ENCODE results near the gene LRRK2.
"Not testable (repeated sequence)": the region's sequence is repeated elsewhere in the genome, so short reads cannot be mapped to it uniquely, and the experiment has no call there.

The LRRK2 gene

GRCh38 chr12:40240779-40241178, 16.0 kb downstream of the LRRK2 start:
- no peak for DNase-seq (ENCODE audit: insufficient read length, low spot score)
- TF ChIP-seq POLR2A (IDR thresholded peaks at IDR 0.05; ENCODE audit: low read depth, low read length) (no peak), SPI1 (IDR thresholded peaks at IDR 0.05; ENCODE audit: low read depth, low read length) (no peak), TAF1 (IDR thresholded peaks at IDR 0.05; ENCODE audit: low read depth, low read length) (no peak), PAX5 (IDR thresholded peaks at IDR 0.05; ENCODE audit: insufficient read depth, low read length, severe bottlenecking) (no peak), POLR2AphosphoS5 (IDR thresholded peaks at IDR 0.05; ENCODE audit: low read depth, low read length) (no peak), POU2F2 (IDR thresholded peaks at IDR 0.05; ENCODE audit: low read depth, low read length) (no peak)
- no peak for FAIRE-seq

- DNase-seq (ENCODE audit: insufficient read length, low spot score) (no peak), FAIRE-seq (no peak)
- no peak for TF ChIP-seq SPI1 (IDR thresholded peaks at IDR 0.05; ENCODE audit: low read depth, low read length)
- TF ChIP-seq PAX5 (IDR thresholded peaks at IDR 0.05; ENCODE audit: insufficient read depth, low read length, severe bottlenecking), result no peak
- TF ChIP-seq POU2F2 (IDR thresholded peaks at IDR 0.05; ENCODE audit: low read depth, low read length), result no peak
- no peak for TF ChIP-seq TAF1 (IDR thresholded peaks at IDR 0.05; ENCODE audit: low read depth, low read length)
- no peak for TF ChIP-seq POLR2AphosphoS5 (IDR thresholded peaks at IDR 0.05; ENCODE audit: low read depth, low read length)
- TF ChIP-seq POLR2A (IDR thresholded peaks at IDR 0.05; ENCODE audit: low read depth, low read length), result no peak
Measured at GRCh38 chr12:40241741-40242140, 16.9 kb downstream of the LRRK2 start.

- not testable (repeated sequence) for FAIRE-seq; DNase-seq (ENCODE audit: insufficient read length, low spot score)
Measured at GRCh38 chr12:40244526-40245156, 19.8 kb downstream of the LRRK2 start.

GRCh38 chr12:40248034-40248433, 23.2 kb downstream of the LRRK2 start:
- FAIRE-seq (peak; percentile 23), DNase-seq (ENCODE audit: insufficient read length, low spot score) (no peak)
- TF ChIP-seq POU2F2 (IDR thresholded peaks at IDR 0.05; ENCODE audit: low read depth, low read length), result no peak
- TF ChIP-seq POLR2AphosphoS5 (IDR thresholded peaks at IDR 0.05; ENCODE audit: low read depth, low read length), result no peak
- TF ChIP-seq TAF1 (IDR thresholded peaks at IDR 0.05; ENCODE audit: low read depth, low read length), result no peak
- TF ChIP-seq SPI1 (IDR thresholded peaks at IDR 0.05; ENCODE audit: low read depth, low read length), result no peak
- no peak for TF ChIP-seq POLR2A (IDR thresholded peaks at IDR 0.05; ENCODE audit: low read depth, low read length)
- no peak for TF ChIP-seq PAX5 (IDR thresholded peaks at IDR 0.05; ENCODE audit: insufficient read depth, low read length, severe bottlenecking)

- no peak for DNase-seq (ENCODE audit: insufficient read length, low spot score)
- no peak for FAIRE-seq
- TF ChIP-seq SPI1 (IDR thresholded peaks at IDR 0.05; ENCODE audit: low read depth, low read length), result peak; percentile 44; the same call in 1 of the 2 replicates
- no peak for TF ChIP-seq PAX5 (IDR thresholded peaks at IDR 0.05; ENCODE audit: insufficient read depth, low read length, severe bottlenecking)
Measured at GRCh38 chr12:40248585-40249297, 23.9 kb downstream of the LRRK2 start.

- FAIRE-seq; DNase-seq (ENCODE audit: insufficient read length, low spot score): not testable (repeated sequence)
Measured at GRCh38 chr12:40250652-40251051, 25.9 kb downstream of the LRRK2 start.

DNA sequence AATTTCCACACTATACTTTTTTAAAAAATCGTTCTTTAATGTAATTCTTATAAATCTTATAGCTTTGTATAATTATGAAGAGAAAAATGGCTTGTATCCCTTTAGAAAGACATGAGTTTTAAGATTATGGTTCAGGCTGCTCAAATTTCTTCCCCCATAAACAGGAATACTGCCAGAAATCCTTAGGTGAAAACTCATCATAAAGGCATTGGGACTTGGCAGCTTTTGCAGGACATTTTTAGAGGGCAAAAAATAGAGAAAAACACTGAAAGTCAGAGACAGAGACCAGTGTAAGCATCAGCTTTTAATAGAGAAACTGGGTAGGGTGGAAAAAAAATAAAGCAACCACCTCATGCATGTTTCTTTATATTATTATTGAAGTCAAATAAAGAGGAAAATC, 29.1 kb downstream of the LRRK2 start:
- TF ChIP-seq TAF1 (IDR thresholded peaks at IDR 0.05; ENCODE audit: low read depth, low read length), result no peak
- no peak for TF ChIP-seq POU2F2 (IDR thresholded peaks at IDR 0.05; ENCODE audit: low read depth, low read length)
- no peak for TF ChIP-seq SPI1 (IDR thresholded peaks at IDR 0.05; ENCODE audit: low read depth, low read length)
- TF ChIP-seq POLR2A (IDR thresholded peaks at IDR 0.05; ENCODE audit: low read depth, low read length), result no peak
- no peak for TF ChIP-seq POLR2AphosphoS5 (IDR thresholded peaks at IDR 0.05; ENCODE audit: low read depth, low read length)
- no peak for TF ChIP-seq PAX5 (IDR thresholded peaks at IDR 0.05; ENCODE audit: insufficient read depth, low read length, severe bottlenecking)
- DNase-seq (ENCODE audit: insufficient read length, low spot score), result no peak

DNA sequence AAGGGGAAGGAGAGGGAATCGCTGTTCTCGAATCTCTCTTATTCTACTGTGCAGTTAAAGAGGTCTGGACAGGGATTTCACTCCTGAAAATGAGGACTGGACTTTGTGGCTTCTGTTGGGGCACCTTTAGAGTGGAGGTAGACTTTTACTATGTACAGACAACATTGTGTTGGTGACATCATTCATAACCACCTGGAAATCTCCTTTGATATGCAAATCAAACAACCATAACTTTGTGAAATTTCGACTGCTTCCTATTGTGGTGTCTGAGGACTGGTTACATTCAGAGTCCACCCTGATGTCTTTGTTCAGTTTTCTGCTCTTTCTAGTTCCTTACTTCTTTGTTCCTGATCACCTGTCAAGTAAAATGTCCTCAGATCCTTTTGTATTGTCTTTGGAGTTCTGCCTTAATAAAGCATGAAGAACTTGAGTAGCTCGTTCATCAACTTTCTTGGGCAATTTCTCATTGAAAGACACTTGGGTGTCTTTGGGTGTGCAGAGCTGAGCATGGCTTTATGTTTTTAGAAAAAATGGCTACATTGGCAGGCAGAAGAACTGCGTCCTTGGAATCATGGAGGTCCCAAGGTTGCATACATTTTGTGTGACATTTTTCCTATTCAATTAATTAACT, 29.8 kb downstream of the LRRK2 start:
- TF ChIP-seq PAX5 (IDR thresholded peaks at IDR 0.05; ENCODE audit: insufficient read depth, low read length, severe bottlenecking), result no peak
- no peak for TF ChIP-seq POLR2AphosphoS5 (IDR thresholded peaks at IDR 0.05; ENCODE audit: low read depth, low read length)
- TF ChIP-seq POLR2A (IDR thresholded peaks at IDR 0.05; ENCODE audit: low read depth, low read length), result no peak
- no peak for TF ChIP-seq POU2F2 (IDR thresholded peaks at IDR 0.05; ENCODE audit: low read depth, low read length)
- no peak for TF ChIP-seq SPI1 (IDR thresholded peaks at IDR 0.05; ENCODE audit: low read depth, low read length)
- TF ChIP-seq TAF1 (IDR thresholded peaks at IDR 0.05; ENCODE audit: low read depth, low read length), result no peak
- no peak for DNase-seq (ENCODE audit: insufficient read length, low spot score)
- no peak for FAIRE-seq

More for the DNA sequence above, 29.1 kb downstream of the LRRK2 start:
- FAIRE-seq, result no peak

DNA sequence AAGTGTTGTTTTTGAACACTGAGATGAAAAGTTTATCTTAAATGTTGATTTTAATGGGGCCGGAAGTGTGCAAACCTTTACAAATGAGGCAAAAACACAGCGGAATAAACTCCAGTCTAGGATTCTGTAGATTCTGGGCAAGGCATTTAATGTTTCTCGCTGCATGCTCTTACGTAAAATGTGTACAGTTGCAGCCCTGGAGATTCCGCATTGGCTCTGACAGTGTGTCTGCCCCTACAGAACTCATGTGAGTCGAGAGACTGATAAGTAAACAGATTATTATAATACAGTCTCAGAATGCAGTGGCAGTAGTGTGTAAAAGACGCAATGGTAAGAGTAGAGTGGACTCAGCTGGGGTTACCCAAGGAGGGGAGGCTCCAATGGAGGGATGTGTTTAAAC, 33.6 kb downstream of the LRRK2 start:
- FAIRE-seq, result no peak
- TF ChIP-seq PAX5 (IDR thresholded peaks at IDR 0.05; ENCODE audit: insufficient read depth, low read length, severe bottlenecking), result no peak
- no peak for TF ChIP-seq TAF1 (IDR thresholded peaks at IDR 0.05; ENCODE audit: low read depth, low read length)
- no peak for TF ChIP-seq POLR2A (IDR thresholded peaks at IDR 0.05; ENCODE audit: low read depth, low read length)
- TF ChIP-seq SPI1 (IDR thresholded peaks at IDR 0.05; ENCODE audit: low read depth, low read length), result no peak
- TF ChIP-seq POLR2AphosphoS5 (IDR thresholded peaks at IDR 0.05; ENCODE audit: low read depth, low read length), result no peak

GRCh38 chr12:40261937-40262336, 37.1 kb downstream of the LRRK2 start:
- DNase-seq (ENCODE audit: insufficient read length, low spot score), result no peak
- no peak for FAIRE-seq
- TF ChIP-seq SPI1 (IDR thresholded peaks at IDR 0.05; ENCODE audit: low read depth, low read length) (peak; percentile 83), POLR2A (IDR thresholded peaks at IDR 0.05; ENCODE audit: low read depth, low read length) (no peak)

More for the DNA sequence above, 33.6 kb downstream of the LRRK2 start:
- DNase-seq (ENCODE audit: insufficient read length, low spot score), result no peak

Data from GM12891 (cell line).